OCI-LY1 (cell line): ENCODE data around the gene FXR1.

Experiments
- H2AFZ ChIP-seq: fragments of 200-600 bp; sonication (generic), shearing (Covaris generic); 2 replicates; pipeline ENCODE4 v1.6.0; 2014; ENCODE audit warnings: antibody characterized with exemption, mild to moderate bottlenecking, low read length
- H3F3A ChIP-seq: fragments of 200-600 bp; sonication (generic), shearing (Covaris generic); 2 replicates; pipeline ENCODE4 v1.6.0; 2014; ENCODE audit warnings: mild to moderate bottlenecking, antibody characterized with exemption, low read length, moderate library complexity; ENCODE audit not compliant: insufficient read depth
- H3K27ac ChIP-seq: fragments of 200-600 bp; sonication (generic); 2 replicates; pipeline ENCODE4 v1.5.1; 2014; ENCODE audit warnings: low read length, mixed run types, mild to moderate bottlenecking, low read depth; ENCODE audit not compliant: poor library complexity, severe bottlenecking
- H3K27me3 ChIP-seq: fragments of 200-600 bp; sonication (generic); 2 replicates; pipeline ENCODE4 v1.6.0; 2014; ENCODE audit warnings: antibody characterized with exemption, mild to moderate bottlenecking, low read length, moderate library complexity; ENCODE audit not compliant: insufficient read depth
- H3K36me3 ChIP-seq: fragments of 200-600 bp; sonication (generic); 2 replicates; pipeline ENCODE4 v1.6.1; 2014; ENCODE audit warnings: mild to moderate bottlenecking, antibody characterized with exemption, low read length, moderate library complexity, mixed read lengths; ENCODE audit not compliant: insufficient read depth
- H3K4me1 ChIP-seq: fragments of 200-600 bp; sonication (generic); 2 replicates; pipeline ENCODE4 v1.5.1; 2014; ENCODE audit warnings: mild to moderate bottlenecking, low read length, moderate library complexity; ENCODE audit not compliant: insufficient read depth, severe bottlenecking
- H3K4me2 ChIP-seq: fragments of 200-600 bp; sonication (generic), shearing (Covaris generic); 2 replicates; pipeline ENCODE4 v1.6.1; 2014; ENCODE audit warnings: low read length
- H3K4me3 ChIP-seq: fragments of 200-600 bp; sonication (generic); 2 replicates; pipeline ENCODE4 v1.5.1; 2014; ENCODE audit warnings: low read length, low read depth, mild to moderate bottlenecking, mixed read lengths; ENCODE audit not compliant: poor library complexity, severe bottlenecking
- H3K79me2 ChIP-seq: fragments of 200-600 bp; shearing (Covaris generic); 2 replicates; pipeline ENCODE4 v1.6.1; 2016; ENCODE audit warnings: mixed run types, low read length, mixed read lengths; ENCODE audit not compliant: insufficient read depth
- H3K9ac ChIP-seq: fragments of 200-600 bp; sonication (generic), shearing (Covaris generic); 2 replicates; pipeline ENCODE4 v1.6.1; 2014; ENCODE audit warnings: mild to moderate bottlenecking, low read length, mixed read lengths
- H3K9me2 ChIP-seq: fragments of 200-600 bp; sonication (generic), shearing (Covaris generic); 2 replicates; pipeline ENCODE4 v1.6.1; 2014; ENCODE audit warnings: low read depth, mild to moderate bottlenecking, low read length, mixed read lengths
- H3K9me3 ChIP-seq: fragments of 200-600 bp; shearing (Covaris generic); 2 replicates; pipeline ENCODE4 v1.6.1; 2014; ENCODE audit warnings: low read length, mixed read lengths
- H4K20me1 ChIP-seq: fragments of 200-600 bp; sonication (generic), shearing (Covaris generic); 2 replicates; pipeline ENCODE4 v1.6.0; 2016; ENCODE audit warnings: mild to moderate bottlenecking, low read length; ENCODE audit not compliant: insufficient read depth
- CTCF ChIP-seq: fragments of 200-600 bp; sonication (generic), shearing (Covaris generic); IDR thresholded peaks from 2 replicates; pipeline ENCODE4 v1.5.1; 2017; ENCODE audit warnings: mild to moderate bottlenecking, antibody characterized with exemption, low read length, moderate library complexity, mixed read lengths
- EZH2 ChIP-seq: fragments of 200-600 bp; sonication (generic), shearing (Covaris generic); IDR thresholded peaks from 2 replicates; pipeline ENCODE4 v1.8.0; 2017; ENCODE audit warnings: borderline replicate concordance, mixed run types, mild to moderate bottlenecking, antibody characterized with exemption, low read length, moderate library complexity, mixed read lengths

FXR1 gene

GRCh38 chr3:180875124-180875698 is 37.3 kb upstream of the FXR1 start:
- H3K9me2 ChIP-seq, result no peaks in the 10 kb centered on the region
- H3K36me3 ChIP-seq, result no peaks in the 10 kb centered on the region
- H3K27me3 ChIP-seq, result peaks cover 2% of the 10 kb centered on the region; the same call in 1 of the 2 replicates
- no peaks in the 10 kb centered on the region for H3K79me2 ChIP-seq
- H3K9me3 ChIP-seq, result no peaks in the 10 kb centered on the region
- no peak for TF ChIP-seq EZH2
- TF ChIP-seq CTCF, result no peak
- H3K4me1 ChIP-seq, result no peaks in the 10 kb centered on the region
- H3F3A ChIP-seq, result no peaks in the 10 kb centered on the region
- H3K9ac ChIP-seq, result no peak overlapping the region
- H3K4me2 ChIP-seq, result no peak overlapping the region
- no peaks in the 10 kb centered on the region for H4K20me1 ChIP-seq
- no peak overlapping the region for H3K4me3 ChIP-seq
- H2AFZ ChIP-seq, result no peak overlapping the region
- H3K27ac ChIP-seq, result no peak overlapping the region

- H3K9me3 ChIP-seq, result no peaks in the 10 kb centered on the region
- no peaks in the 10 kb centered on the region for H4K20me1 ChIP-seq
- H2AFZ ChIP-seq, result no peak overlapping the region
- no peaks in the 10 kb centered on the region for H3F3A ChIP-seq
- H3K4me2 ChIP-seq, result no peak overlapping the region
- no peak overlapping the region for H3K9ac ChIP-seq
- no peaks in the 10 kb centered on the region for H3K36me3 ChIP-seq
- H3K4me3 ChIP-seq, result no peak overlapping the region
- H3K9me2 ChIP-seq, result no peaks in the 10 kb centered on the region
- H3K27me3 ChIP-seq, result no peaks in the 10 kb centered on the region; the same call in 1 of the 2 replicates
- no peaks in the 10 kb centered on the region for H3K4me1 ChIP-seq
- no peak overlapping the region for H3K27ac ChIP-seq
- TF ChIP-seq EZH2 (no peak), CTCF (no peak)
- H3K79me2 ChIP-seq, result no peaks in the 10 kb centered on the region
These were observed 31.2 kb upstream of the FXR1 start for GRCh38 chr3:180881065-180881801.

GRCh38 chr3:180882115-180882514 is 30.4 kb upstream of the FXR1 start:
- H3K9ac ChIP-seq, result no peak overlapping the region
- H3F3A ChIP-seq, result no peaks in the 10 kb centered on the region

More at GRCh38 chr3:180882115-180882514, 30.4 kb upstream of the FXR1 start:
- Histone ChIP-seq H3K4me3 (no peak overlapping the region), H3K9me3 (no peaks in the 10 kb centered on the region), H3K79me2 (no peaks in the 10 kb centered on the region), H3K27ac (no peak overlapping the region), H3K4me2 (no peak overlapping the region), H3K27me3 (no peaks in the 10 kb centered on the region; the same call in 1 of the 2 replicates), H2AFZ (no peak overlapping the region), H3K4me1 (no peaks in the 10 kb centered on the region), H4K20me1 (no peaks in the 10 kb centered on the region), H3K9me2 (no peaks in the 10 kb centered on the region), H3K36me3 (no peaks in the 10 kb centered on the region)
- TF ChIP-seq CTCF (no peak), EZH2 (no peak)
